Testis (tissue), 3 donors: ENCODE measurements around the gene GPC6. TPM values are rescaled to one million over a fixed set of nuclear protein-coding genes. Genes with fewer than 3 reads are reported as not detected.

ENCODE experiments used
- DNase-seq: peaks from one replicate; pipeline ENCODE4 v3.0.0-alpha.2; 2019
- H3K27ac ChIP-seq, 2 donors: fragments of 200-600 bp; sonication (generic); one replicate each; pipeline ENCODE4 v1.5.1; 2019
- H3K27me3 ChIP-seq: fragments of 200-600 bp; sonication (generic); one replicate; pipeline ENCODE4 v1.5.1; 2019
- H3K36me3 ChIP-seq: fragments of 200-600 bp; sonication (generic); one replicate; pipeline ENCODE4 v1.5.1; 2017; ENCODE audit warnings: low read depth; ENCODE audit errors: missing control alignments
- H3K4me1 ChIP-seq: fragments of 200-600 bp; sonication (generic); one replicate; pipeline ENCODE4 v1.5.1; 2019
- H3K4me3 ChIP-seq, 2 donors: fragments of 200-600 bp; sonication (generic); one replicate each; pipeline ENCODE4 v1.5.1; 2017 to 2019
- H3K9me3 ChIP-seq: fragments of 200-600 bp; sonication (generic); one replicate; pipeline ENCODE4 v1.5.1; 2017
- CTCF ChIP-seq, 3 experiments: fragments of 450-650 bp in 2 of 3; fragments of 200-600 bp in 1 of 3; sonication (generic) in 1 of 3; IDR thresholded peaks; one replicate each; pipeline ENCODE4 v1.5.1; 2016 to 2019; ENCODE audit warnings: antibody characterized with exemption in 3 of 3, mild to moderate bottlenecking in 2 of 3, moderate library complexity in 1 of 3
- POLR2A ChIP-seq: fragments of 450-650 bp; IDR thresholded peaks from one replicate; pipeline ENCODE4 v1.6.1; 2017; ENCODE audit warnings: antibody characterized with exemption, mild to moderate bottlenecking, moderate library complexity
- WGBS, 2 donors: methylation state at CpG; one replicate each; pipeline ENCODE4 v1.1.5; 2018; 5-methylcytosine and 5-hydroxymethylcytosine counted together
- intact Hi-C: fragments of 100-400 bp; cut with DNase I; formaldehyde crosslinking; loops from one replicate; pipeline ENCODE4 v1.15.1; 2023; ENCODE audit warnings: low total_unique reads
- polyA plus RNA-seq: library from polyadenylated mRNA; stranded (reverse); fragments of 350-450 nt; fragmentation: Illumina TruSeq; extraction: RNeasy Lipid Tissue Mini Kit (QIAGEN cat#74804); gene quantifications from one replicate; pipeline ENCODE4 v1.2.3, GENCODE V29; 2014; ENCODE audit warnings: low read depth, low replicate concordance; ENCODE audit not compliant: insufficient read depth
- total RNA-seq, 2 donors: library from RNA; depleted of rRNA; stranded (reverse); fragments of >200 nt; gene quantifications; one replicate each; pipeline ENCODE4 v1.2.3, GENCODE V29; 2016

The GPC6 gene
- total and polyA plus RNA-seq, 3 donors from 2014 or later: 2.2 to 6.9 (median 4.3) TPM

GRCh38 chr13:94224670-94225069, 998.1 kb downstream of the GPC6 start:
- H3K4me1 ChIP-seq: no peaks in the 10 kb centered on the region
- no peaks in the 10 kb centered on the region for H3K9me3 ChIP-seq
- DNase-seq: no peak
- no peaks in the 10 kb centered on the region for H3K27me3 ChIP-seq
- TF ChIP-seq POLR2A (no peak), CTCF (IDR thresholded peaks at IDR 0.05) (no peak)
- 94 to 100% methylated on average over 3 of the region's 3 CpGs for WGBS, 2 donors
- H3K36me3 ChIP-seq: no peaks in the 10 kb centered on the region
- no peak overlapping the region for H3K27ac ChIP-seq
- H3K4me3 ChIP-seq: no peak overlapping the region
- intact Hi-C loops: no loop called here

- intact Hi-C loops: no loop called here
These were observed 1000.8 kb downstream of the GPC6 start for GRCh38 chr13:94227255-94227879.

GRCh38 chr13:94228763-94229162, 1002.2 kb downstream of the GPC6 start:
- Histone ChIP-seq H3K27me3 (no peaks in the 10 kb centered on the region), H3K9me3 (no peaks in the 10 kb centered on the region), H3K4me1 (no peaks in the 10 kb centered on the region), H3K27ac (no peak overlapping the region), H3K4me3 (no peak overlapping the region), H3K36me3 (no peaks in the 10 kb centered on the region)
- intact Hi-C loops: no loop called here
- DNase-seq: no peak
- 77 to 78% methylated on average over 1 of the region's 1 CpG for WGBS, 2 donors
- no peak for TF ChIP-seq CTCF (IDR thresholded peaks at IDR 0.05)
- no peak for TF ChIP-seq POLR2A

More at GRCh38 chr13:94227255-94227879, 1000.8 kb downstream of the GPC6 start:
- Histone ChIP-seq H3K4me3 (no peak overlapping the region), H3K36me3 (no peaks in the 10 kb centered on the region), H3K4me1 (no peaks in the 10 kb centered on the region), H3K27me3 (no peaks in the 10 kb centered on the region), H3K27ac (no peak overlapping the region), H3K9me3 (no peaks in the 10 kb centered on the region)
- no peak for DNase-seq
- TF ChIP-seq CTCF (IDR thresholded peaks at IDR 0.05) (no peak), POLR2A (no peak)
- WGBS, 2 donors: 89 to 98% methylated on average over 6 of the region's 6 CpGs

GRCh38 chr13:94232161-94232950, 1005.7 kb downstream of the GPC6 start:
- DNase-seq: no peak
- 79 to 80% methylated on average over 9 of the region's 9 CpGs for WGBS, 2 donors
- no peak overlapping the region for H3K27ac ChIP-seq
- no peak overlapping the region for H3K4me3 ChIP-seq
- intact Hi-C loops: no loop called here
- no peak for TF ChIP-seq CTCF (IDR thresholded peaks at IDR 0.05)
- TF ChIP-seq POLR2A: no peak
- H3K36me3 ChIP-seq: no peaks in the 10 kb centered on the region
- no peaks in the 10 kb centered on the region for H3K4me1 ChIP-seq
- H3K27me3 ChIP-seq: no peaks in the 10 kb centered on the region
- no peaks in the 10 kb centered on the region for H3K9me3 ChIP-seq
